ENCODE results near the gene NPAS3.

Gene NPAS3

DNA sequence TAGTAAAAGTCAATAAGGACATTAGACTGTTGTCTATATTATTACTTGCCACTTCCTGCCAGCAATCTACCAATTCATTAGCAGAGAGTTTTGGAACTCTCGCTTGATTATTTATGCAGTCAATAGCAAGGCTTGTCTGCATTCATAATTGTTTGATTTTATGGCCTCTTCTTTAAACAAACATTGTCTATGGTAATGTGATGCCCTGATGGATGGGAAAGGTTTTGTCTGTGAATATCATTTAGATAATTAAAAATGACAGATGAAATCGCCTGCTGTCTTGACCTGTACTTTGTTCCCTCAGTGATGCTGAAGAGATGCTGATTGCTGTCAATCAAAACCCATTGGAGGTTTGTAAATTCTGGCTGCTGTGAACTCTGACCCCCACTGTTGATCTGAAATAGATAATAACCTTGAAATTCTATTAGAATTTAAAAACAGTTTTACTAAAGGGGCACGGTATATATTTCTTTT, 455.3 kb downstream of the NPAS3 start:
- no peak overlapping the region for H3K9ac ChIP-seq (ENCODE audit: low read depth, low read length, poor library complexity, severe bottlenecking)
- no peaks in the 10 kb centered on the region for H3K79me2 ChIP-seq (ENCODE audit: insufficient read depth, low read length)
- H3K36me3 ChIP-seq (ENCODE audit: insufficient read depth, low read length): no peaks in the 10 kb centered on the region
- no peaks in the 10 kb centered on the region for H3K9me3 ChIP-seq (ENCODE audit: insufficient read depth, low read depth, low read length)
- no peaks in the 10 kb centered on the region for H3K9me2 ChIP-seq (replicated peaks; ENCODE audit: low read depth, low read length)
- no peaks in the 10 kb centered on the region for H4K20me1 ChIP-seq (ENCODE audit: insufficient read depth, low read length, poor library complexity, severe bottlenecking)
- H2AFZ ChIP-seq (ENCODE audit: low read length): no peak overlapping the region
- no peaks in the 10 kb centered on the region for H3K27me3 ChIP-seq (ENCODE audit: insufficient read depth, low read length, poor library complexity, severe bottlenecking)
- no peak overlapping the region for H3K4me3 ChIP-seq (ENCODE audit: low read length, poor library complexity, severe bottlenecking)
- H3K4me2 ChIP-seq (ENCODE audit: low read depth, low read length, poor library complexity, severe bottlenecking): no peak overlapping the region
- no peaks in the 10 kb centered on the region for H3F3A ChIP-seq (ENCODE audit: low read depth)
- no peak for TF ChIP-seq EZH2phosphoT487 (IDR thresholded peaks at IDR 0.05; ENCODE audit: borderline replicate concordance)
- TF ChIP-seq, protein P1, sequence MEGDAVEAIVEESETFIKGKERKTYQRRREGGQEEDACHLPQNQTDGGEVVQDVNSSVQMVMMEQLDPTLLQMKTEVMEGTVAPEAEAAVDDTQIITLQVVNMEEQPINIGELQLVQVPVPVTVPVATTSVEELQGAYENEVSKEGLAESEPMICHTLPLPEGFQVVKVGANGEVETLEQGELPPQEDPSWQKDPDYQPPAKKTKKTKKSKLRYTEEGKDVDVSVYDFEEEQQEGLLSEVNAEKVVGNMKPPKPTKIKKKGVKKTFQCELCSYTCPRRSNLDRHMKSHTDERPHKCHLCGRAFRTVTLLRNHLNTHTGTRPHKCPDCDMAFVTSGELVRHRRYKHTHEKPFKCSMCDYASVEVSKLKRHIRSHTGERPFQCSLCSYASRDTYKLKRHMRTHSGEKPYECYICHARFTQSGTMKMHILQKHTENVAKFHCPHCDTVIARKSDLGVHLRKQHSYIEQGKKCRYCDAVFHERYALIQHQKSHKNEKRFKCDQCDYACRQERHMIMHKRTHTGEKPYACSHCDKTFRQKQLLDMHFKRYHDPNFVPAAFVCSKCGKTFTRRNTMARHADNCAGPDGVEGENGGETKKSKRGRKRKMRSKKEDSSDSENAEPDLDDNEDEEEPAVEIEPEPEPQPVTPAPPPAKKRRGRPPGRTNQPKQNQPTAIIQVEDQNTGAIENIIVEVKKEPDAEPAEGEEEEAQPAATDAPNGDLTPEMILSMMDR (conservative IDR thresholded peaks at IDR 0.05; ENCODE audit: low read length): no peak
- no peaks in the 10 kb centered on the region for H3K4me1 ChIP-seq (ENCODE audit: insufficient read depth, low read length, poor library complexity, severe bottlenecking)

DNA sequence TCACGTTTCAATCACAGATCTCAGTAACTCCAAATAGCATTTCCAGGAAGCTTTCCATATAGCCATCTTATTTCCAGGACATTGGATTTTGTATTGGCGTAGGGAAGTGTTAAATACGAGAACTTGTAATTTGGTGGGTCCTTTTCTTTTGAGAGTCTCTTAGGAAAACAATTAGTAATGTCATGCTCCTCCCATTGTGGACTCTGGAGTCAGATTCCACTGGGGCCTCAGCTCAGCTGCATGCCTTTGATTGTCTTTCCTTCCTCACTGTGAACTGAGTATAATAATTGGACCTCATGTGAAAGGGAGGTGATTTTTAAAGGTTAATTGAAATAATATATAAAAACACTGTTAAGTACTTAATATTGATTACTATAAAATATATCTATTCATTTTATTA, 462.6 kb downstream of the NPAS3 start:
- Histone ChIP-seq H3K4me1 (ENCODE audit: insufficient read depth, low read length, poor library complexity, severe bottlenecking) (no peaks in the 10 kb centered on the region), H3K27me3 (ENCODE audit: insufficient read depth, low read length, poor library complexity, severe bottlenecking) (no peaks in the 10 kb centered on the region), H3K79me2 (ENCODE audit: insufficient read depth, low read length) (no peaks in the 10 kb centered on the region), H3K9me3 (ENCODE audit: insufficient read depth, low read depth, low read length) (no peaks in the 10 kb centered on the region), H3K4me2 (ENCODE audit: low read depth, low read length, poor library complexity, severe bottlenecking) (no peak overlapping the region), H3K4me3 (ENCODE audit: low read length, poor library complexity, severe bottlenecking) (no peak overlapping the region), H2AFZ (ENCODE audit: low read length) (no peak overlapping the region), H3K36me3 (ENCODE audit: insufficient read depth, low read length) (no peaks in the 10 kb centered on the region), H4K20me1 (ENCODE audit: insufficient read depth, low read length, poor library complexity, severe bottlenecking) (no peaks in the 10 kb centered on the region), H3F3A (ENCODE audit: low read depth) (no peaks in the 10 kb centered on the region), H3K9me2 (replicated peaks; ENCODE audit: low read depth, low read length) (no peaks in the 10 kb centered on the region), H3K9ac (ENCODE audit: low read depth, low read length, poor library complexity, severe bottlenecking) (no peak overlapping the region)
- no peak for TF ChIP-seq EZH2phosphoT487 (IDR thresholded peaks at IDR 0.05; ENCODE audit: borderline replicate concordance)
- TF ChIP-seq, protein P1 (conservative IDR thresholded peaks at IDR 0.05; ENCODE audit: low read length): no peak

DNA sequence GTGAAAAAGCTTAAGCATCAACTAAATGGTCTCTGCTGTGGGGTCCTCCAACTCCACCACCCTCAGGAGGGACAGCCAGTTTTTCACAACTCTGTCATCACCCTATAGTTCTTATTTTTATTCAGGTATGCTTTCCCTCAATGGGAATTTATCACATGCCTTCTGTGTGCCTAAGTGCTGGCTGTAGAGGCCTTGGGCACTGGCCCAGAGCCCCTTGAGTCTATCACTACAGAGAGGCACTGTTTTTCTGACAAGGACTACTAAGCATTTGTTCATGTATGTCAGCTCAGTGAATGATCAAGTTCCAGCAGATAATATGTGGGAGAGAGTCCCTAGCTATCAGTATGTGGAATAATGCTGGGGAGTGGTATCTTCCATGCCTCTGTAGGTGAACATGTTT, 463.9 kb downstream of the NPAS3 start:
- no peak for TF ChIP-seq EZH2phosphoT487 (IDR thresholded peaks at IDR 0.05; ENCODE audit: borderline replicate concordance)
- TF ChIP-seq, protein P1 (conservative IDR thresholded peaks at IDR 0.05; ENCODE audit: low read length): no peak
- H3F3A ChIP-seq (ENCODE audit: low read depth): no peaks in the 10 kb centered on the region
- H3K4me3 ChIP-seq (ENCODE audit: low read length, poor library complexity, severe bottlenecking): no peak overlapping the region
- no peak overlapping the region for H2AFZ ChIP-seq (ENCODE audit: low read length)
- no peak overlapping the region for H3K4me2 ChIP-seq (ENCODE audit: low read depth, low read length, poor library complexity, severe bottlenecking)
- H3K36me3 ChIP-seq (ENCODE audit: insufficient read depth, low read length): no peaks in the 10 kb centered on the region
- no peaks in the 10 kb centered on the region for H3K9me2 ChIP-seq (replicated peaks; ENCODE audit: low read depth, low read length)
- no peak overlapping the region for H3K9ac ChIP-seq (ENCODE audit: low read depth, low read length, poor library complexity, severe bottlenecking)
- no peaks in the 10 kb centered on the region for H3K4me1 ChIP-seq (ENCODE audit: insufficient read depth, low read length, poor library complexity, severe bottlenecking)
- no peaks in the 10 kb centered on the region for H4K20me1 ChIP-seq (ENCODE audit: insufficient read depth, low read length, poor library complexity, severe bottlenecking)
- H3K79me2 ChIP-seq (ENCODE audit: insufficient read depth, low read length): no peaks in the 10 kb centered on the region
- no peaks in the 10 kb centered on the region for H3K9me3 ChIP-seq (ENCODE audit: insufficient read depth, low read depth, low read length)
- H3K27me3 ChIP-seq (ENCODE audit: insufficient read depth, low read length, poor library complexity, severe bottlenecking): no peaks in the 10 kb centered on the region

Data from Loucy (cell line).